ENCODE data around the gene WDFY2. TPM values are rescaled to one million over a fixed set of nuclear protein-coding genes. Genes with fewer than 3 reads are reported as not detected.

WDFY2 gene
- total RNA-seq, 4 donors from 2014 or later: 5.2 to 11.5 (median 8.5) TPM

DNA sequence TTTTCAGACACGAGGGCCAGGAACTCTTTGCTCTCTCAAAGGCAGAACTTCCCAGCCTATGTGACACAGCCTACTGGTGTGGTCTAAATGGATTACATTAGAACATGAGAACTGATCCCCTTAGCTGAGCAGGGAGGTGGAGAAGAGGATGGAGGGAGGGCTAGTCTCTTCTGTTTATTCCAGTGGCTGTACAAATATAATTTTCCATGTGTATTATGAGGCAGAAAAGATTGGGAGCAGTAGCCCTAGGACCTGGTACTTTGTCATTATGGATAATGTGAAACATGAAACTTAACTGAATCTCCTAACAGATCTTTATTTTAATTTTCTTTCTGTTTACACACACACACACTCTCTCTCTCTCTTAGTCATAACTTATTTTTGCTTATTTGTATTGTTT is 82.1 kb downstream of the WDFY2 start:
- no peak overlapping the region for H3K27ac ChIP-seq
- no peaks in the 10 kb centered on the region for H3K9me3 ChIP-seq
- TF ChIP-seq POLR2A (IDR thresholded peaks at IDR 0.05): no peak
- H3K36me3 ChIP-seq: peaks cover 0 to 8% of the 10 kb centered on the region in 2 donors
- WGBS, 2 donors (ENCODE audit: low coverage in 1 of 2): 36% methylated on average over 1 of the region's 1 CpG; no CpG with 5 or more reads in 1 of the 2 donors
- H3K27me3 ChIP-seq: no peaks in the 10 kb centered on the region
- H3K4me1 ChIP-seq: peaks cover 0 to 20% (median 0%) of the 10 kb centered on the region in 3 donors
- no peak for ATAC-seq
- no peak overlapping the region for H3K4me3 ChIP-seq

DNA sequence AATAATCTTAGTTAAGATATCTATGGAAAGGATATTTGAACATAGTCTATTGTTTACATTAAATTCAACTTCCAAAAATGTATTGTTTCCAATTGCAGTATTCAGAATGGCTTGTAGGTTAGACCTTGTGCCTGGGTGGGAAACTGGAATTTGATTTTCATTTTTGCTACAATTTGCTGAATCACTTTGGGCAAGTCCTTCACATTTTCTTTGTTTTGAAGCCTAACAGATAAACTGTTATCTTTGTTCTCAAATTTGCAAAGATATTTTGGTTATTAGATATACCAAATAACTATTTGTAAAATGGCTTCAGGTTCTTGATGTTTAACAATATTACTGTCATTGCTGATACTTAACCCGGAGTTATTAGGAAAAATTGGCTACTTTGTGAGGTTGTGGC is 82.6 kb downstream of the WDFY2 start:
- no peaks in the 10 kb centered on the region for H3K27me3 ChIP-seq
- TF ChIP-seq POLR2A (IDR thresholded peaks at IDR 0.05) (no peak), EP300 (IDR thresholded peaks at IDR 0.05) (no peak), POLR2AphosphoS5 (IDR thresholded peaks at IDR 0.05) (no peak)
- TF ChIP-seq, protein P1, sequence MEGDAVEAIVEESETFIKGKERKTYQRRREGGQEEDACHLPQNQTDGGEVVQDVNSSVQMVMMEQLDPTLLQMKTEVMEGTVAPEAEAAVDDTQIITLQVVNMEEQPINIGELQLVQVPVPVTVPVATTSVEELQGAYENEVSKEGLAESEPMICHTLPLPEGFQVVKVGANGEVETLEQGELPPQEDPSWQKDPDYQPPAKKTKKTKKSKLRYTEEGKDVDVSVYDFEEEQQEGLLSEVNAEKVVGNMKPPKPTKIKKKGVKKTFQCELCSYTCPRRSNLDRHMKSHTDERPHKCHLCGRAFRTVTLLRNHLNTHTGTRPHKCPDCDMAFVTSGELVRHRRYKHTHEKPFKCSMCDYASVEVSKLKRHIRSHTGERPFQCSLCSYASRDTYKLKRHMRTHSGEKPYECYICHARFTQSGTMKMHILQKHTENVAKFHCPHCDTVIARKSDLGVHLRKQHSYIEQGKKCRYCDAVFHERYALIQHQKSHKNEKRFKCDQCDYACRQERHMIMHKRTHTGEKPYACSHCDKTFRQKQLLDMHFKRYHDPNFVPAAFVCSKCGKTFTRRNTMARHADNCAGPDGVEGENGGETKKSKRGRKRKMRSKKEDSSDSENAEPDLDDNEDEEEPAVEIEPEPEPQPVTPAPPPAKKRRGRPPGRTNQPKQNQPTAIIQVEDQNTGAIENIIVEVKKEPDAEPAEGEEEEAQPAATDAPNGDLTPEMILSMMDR (IDR thresholded peaks at IDR 0.05): no peak
- peaks cover 0 to 20% (median 0%) of the 10 kb centered on the region in 3 donors for H3K4me1 ChIP-seq
- H3K4me3 ChIP-seq: no peak overlapping the region
- ATAC-seq: no peak
- H3K36me3 ChIP-seq: peaks cover 0 to 7% of the 10 kb centered on the region in 2 donors
- WGBS, 2 donors (ENCODE audit: low coverage in 1 of 2): 92% methylated on average over 1 of the region's 1 CpG
- no peaks in the 10 kb centered on the region for H3K9me3 ChIP-seq
- H3K27ac ChIP-seq: no peak overlapping the region

DNA sequence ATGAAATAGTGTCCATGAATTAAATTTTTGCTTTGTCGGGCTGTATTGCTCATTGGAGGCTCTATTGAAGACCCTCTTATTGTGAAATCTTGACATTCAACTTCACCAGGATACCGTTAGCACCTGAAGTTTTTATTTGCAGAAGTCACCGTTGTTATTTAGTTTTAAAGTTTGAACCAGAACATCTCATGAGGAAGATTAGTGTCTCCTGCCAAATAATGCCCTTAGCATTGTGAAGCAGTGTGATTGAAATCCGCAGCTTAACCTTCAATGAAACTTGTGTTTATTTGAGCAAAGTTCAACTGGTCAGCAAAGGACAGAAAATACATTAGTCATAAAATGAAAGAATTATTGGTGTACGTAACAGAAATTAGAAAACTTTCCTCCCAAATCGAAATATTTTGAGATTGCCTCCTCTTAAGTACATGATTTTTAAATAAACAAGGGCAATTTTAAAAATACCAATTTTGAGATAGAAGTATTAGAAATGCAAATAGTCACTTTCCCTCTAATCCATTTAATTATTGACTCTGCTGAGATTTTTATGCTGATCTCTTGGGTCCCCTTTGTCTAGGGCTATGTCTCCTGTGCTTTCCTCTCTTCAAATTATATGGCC is 84.4 kb downstream of the WDFY2 start:
- peaks cover 0 to 28% (median 0%) of the 10 kb centered on the region in 3 donors for H3K4me1 ChIP-seq
- no peaks in the 10 kb centered on the region for H3K36me3 ChIP-seq
- H3K27ac ChIP-seq: no peak overlapping the region
- 63 to 73% methylated on average over 6 of the region's 6 CpGs for WGBS, 2 donors (ENCODE audit: low coverage in 1 of 2)
- TF ChIP-seq POLR2A (IDR thresholded peaks at IDR 0.05): no peak
- no peak for TF ChIP-seq POLR2AphosphoS5 (IDR thresholded peaks at IDR 0.05)
- TF ChIP-seq, protein P1 (IDR thresholded peaks at IDR 0.05): no peak
- H3K9me3 ChIP-seq: no peaks in the 10 kb centered on the region
- no peaks in the 10 kb centered on the region for H3K27me3 ChIP-seq
- H3K4me3 ChIP-seq: no peak overlapping the region
- no peak for ATAC-seq

DNA sequence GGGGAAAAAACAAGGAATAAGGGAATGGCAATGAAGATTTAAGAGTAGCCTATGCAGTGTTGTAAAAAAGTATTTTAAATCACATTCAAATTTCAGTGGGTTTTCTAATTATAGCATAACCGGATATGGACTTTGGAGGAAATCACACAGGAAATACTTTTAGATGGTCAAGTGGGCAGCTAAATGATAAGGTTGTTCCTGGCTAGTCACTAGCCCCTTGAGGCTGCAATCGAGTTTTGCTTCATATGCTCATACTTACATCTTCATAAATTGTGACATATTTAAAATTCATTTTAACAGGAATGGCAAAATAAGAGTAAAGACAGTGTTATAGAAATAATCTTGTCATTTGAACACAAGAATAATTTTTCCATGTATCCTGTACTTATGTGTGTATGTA is 88.9 kb downstream of the WDFY2 start:
- Histone ChIP-seq H3K4me1 (peaks cover 0 to 31% (median 0%) of the 10 kb centered on the region in 3 donors), H3K36me3 (no peaks in the 10 kb centered on the region), H3K27ac (no peak overlapping the region), H3K27me3 (no peaks in the 10 kb centered on the region), H3K4me3 (no peak overlapping the region), H3K9me3 (no peaks in the 10 kb centered on the region)
- no peak for ATAC-seq
- WGBS, 2 donors (ENCODE audit: low coverage in 1 of 2): 58 to 62% methylated on average over 2 of the region's 2 CpGs
- no peak for TF ChIP-seq EP300 (IDR thresholded peaks at IDR 0.05)
- no peak for TF ChIP-seq POLR2A (IDR thresholded peaks at IDR 0.05)
- TF ChIP-seq, protein P1 (IDR thresholded peaks at IDR 0.05): no peak
- TF ChIP-seq POLR2AphosphoS5 (IDR thresholded peaks at IDR 0.05): no peak

DNA sequence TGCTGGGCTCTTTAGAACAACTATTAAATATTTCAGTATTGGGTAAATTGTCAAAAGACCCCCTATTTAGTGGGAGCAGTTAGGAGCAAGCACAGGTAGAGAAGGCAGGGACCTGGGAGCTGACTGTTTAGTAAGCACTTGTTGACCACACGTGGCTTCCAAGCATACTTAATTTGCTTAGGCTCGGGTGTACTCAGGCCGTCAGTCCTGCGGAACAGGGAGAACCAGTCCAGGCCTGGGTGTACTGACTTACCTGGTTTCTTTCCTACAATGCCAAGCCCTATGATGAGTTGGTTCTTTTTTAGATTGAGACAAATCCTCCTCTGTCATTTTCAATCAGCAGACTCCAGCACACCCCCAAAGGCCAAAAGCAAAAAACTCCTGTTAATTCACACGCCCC is 90.0 kb downstream of the WDFY2 start:
- Histone ChIP-seq H3K27me3 (no peaks in the 10 kb centered on the region), H3K9me3 (no peaks in the 10 kb centered on the region), H3K4me1 (peaks cover 0 to 22% (median 0%) of the 10 kb centered on the region in 3 donors), H3K27ac (no peak overlapping the region), H3K36me3 (no peaks in the 10 kb centered on the region), H3K4me3 (no peak overlapping the region)
- no peak for ATAC-seq
- 93 to 99% methylated on average over 3 to 5 of the region's 5 CpGs for WGBS, 2 donors (ENCODE audit: low coverage in 1 of 2)
- TF ChIP-seq POLR2A (IDR thresholded peaks at IDR 0.05): no peak
- TF ChIP-seq, protein P1 (IDR thresholded peaks at IDR 0.05): no peak
- TF ChIP-seq POLR2AphosphoS5 (IDR thresholded peaks at IDR 0.05): no peak
- TF ChIP-seq EP300 (IDR thresholded peaks at IDR 0.05): no peak
